PC-9 (cell line): ENCODE data around the gene TMEM82.

ENCODE experiments used
- CTCF ChIP-seq: fragments of 200-600 bp; sonication (generic); conservative IDR thresholded peaks from 2 replicates; pipeline ENCODE4 v1.6.1; 2017; ENCODE audit warnings: mixed run types, antibody characterized with exemption, mild to moderate bottlenecking, moderate library complexity
- EZH2 ChIP-seq: fragments of 200-600 bp; sonication (generic); IDR thresholded peaks from 2 replicates; pipeline ENCODE4 v1.8.0; 2017; ENCODE audit warnings: antibody characterized with exemption, low read depth

GRCh38 chr1:15738416-15739113 is 3.7 kb upstream of the TMEM82 start:
- TF ChIP-seq CTCF (no peak), EZH2 (no peak)
